ENCODE results near the gene LAMB1.

LAMB1 gene

GRCh38 chr7:108026116-108026515, 23.2 kb upstream of the LAMB1 start:
- no peak for ATAC-seq (ENCODE audit: low read depth)
- Histone ChIP-seq H3K4me3 (ENCODE audit: severe bottlenecking) (no peak overlapping the region), H3K4me1 (ENCODE audit: insufficient read depth, poor library complexity, severe bottlenecking) (peaks cover 10% of the 10 kb centered on the region), H3K27ac (ENCODE audit: poor library complexity, severe bottlenecking) (no peak overlapping the region), H3K36me3 (ENCODE audit: low read depth) (no peaks in the 10 kb centered on the region), H3K27me3 (ENCODE audit: insufficient read depth, poor library complexity, severe bottlenecking) (no peaks in the 10 kb centered on the region), H3K9me3 (ENCODE audit: severe bottlenecking) (peaks cover 4% of the 10 kb centered on the region)
- DNase-seq (ENCODE audit: low spot score) = no peak
- TF ChIP-seq CTCF (IDR thresholded peaks at IDR 0.05; ENCODE audit: poor library complexity, severe bottlenecking) = no peak

- DNase-seq (ENCODE audit: low spot score) (no peak), ATAC-seq (ENCODE audit: low read depth) (no peak)
- peaks cover 4% of the 10 kb centered on the region for H3K9me3 ChIP-seq (ENCODE audit: severe bottlenecking)
- H3K4me1 ChIP-seq (ENCODE audit: insufficient read depth, poor library complexity, severe bottlenecking) = peaks cover 4% of the 10 kb centered on the region
- H3K27me3 ChIP-seq (ENCODE audit: insufficient read depth, poor library complexity, severe bottlenecking) = no peaks in the 10 kb centered on the region
- no peak overlapping the region for H3K4me3 ChIP-seq (ENCODE audit: severe bottlenecking)
- H3K27ac ChIP-seq (ENCODE audit: poor library complexity, severe bottlenecking) = no peak overlapping the region
- no peak for TF ChIP-seq CTCF (IDR thresholded peaks at IDR 0.05; ENCODE audit: poor library complexity, severe bottlenecking)
- H3K36me3 ChIP-seq (ENCODE audit: low read depth) = no peaks in the 10 kb centered on the region
Observed at GRCh38 chr7:108024538-108024937, 21.6 kb upstream of the LAMB1 start.

- H3K27me3 ChIP-seq (ENCODE audit: insufficient read depth, poor library complexity, severe bottlenecking) = no peaks in the 10 kb centered on the region
- no peak for ATAC-seq (ENCODE audit: low read depth)
- no peaks in the 10 kb centered on the region for H3K36me3 ChIP-seq (ENCODE audit: low read depth)
- H3K27ac ChIP-seq (ENCODE audit: poor library complexity, severe bottlenecking) = no peak overlapping the region
- no peak overlapping the region for H3K4me3 ChIP-seq (ENCODE audit: severe bottlenecking)
- TF ChIP-seq CTCF (IDR thresholded peaks at IDR 0.05; ENCODE audit: poor library complexity, severe bottlenecking) = no peak
- DNase-seq (ENCODE audit: low spot score) = no peak
- H3K4me1 ChIP-seq (ENCODE audit: insufficient read depth, poor library complexity, severe bottlenecking) = peaks cover 27% of the 10 kb centered on the region
- H3K9me3 ChIP-seq (ENCODE audit: severe bottlenecking) = peaks cover 4% of the 10 kb centered on the region
Observed at GRCh38 chr7:108020585-108020984, 17.6 kb upstream of the LAMB1 start.

- TF ChIP-seq CTCF (IDR thresholded peaks at IDR 0.05; ENCODE audit: poor library complexity, severe bottlenecking) = no peak
- ATAC-seq (ENCODE audit: low read depth) (no peak), DNase-seq (ENCODE audit: low spot score) (no peak)
- Histone ChIP-seq H3K9me3 (ENCODE audit: severe bottlenecking) (peaks cover 4% of the 10 kb centered on the region), H3K36me3 (ENCODE audit: low read depth) (no peaks in the 10 kb centered on the region), H3K27me3 (ENCODE audit: insufficient read depth, poor library complexity, severe bottlenecking) (no peaks in the 10 kb centered on the region), H3K4me1 (ENCODE audit: insufficient read depth, poor library complexity, severe bottlenecking) (peaks cover 42% of the 10 kb centered on the region), H3K4me3 (ENCODE audit: severe bottlenecking) (no peak overlapping the region), H3K27ac (ENCODE audit: poor library complexity, severe bottlenecking) (no peak overlapping the region)
Observed at GRCh38 chr7:108018668-108019067, 15.7 kb upstream of the LAMB1 start.

- peaks cover 4% of the 10 kb centered on the region for H3K9me3 ChIP-seq (ENCODE audit: severe bottlenecking)
- H3K4me3 ChIP-seq (ENCODE audit: severe bottlenecking) = no peak overlapping the region
- no peak for TF ChIP-seq CTCF (IDR thresholded peaks at IDR 0.05; ENCODE audit: poor library complexity, severe bottlenecking)
- peaks cover 42% of the 10 kb centered on the region for H3K4me1 ChIP-seq (ENCODE audit: insufficient read depth, poor library complexity, severe bottlenecking)
- H3K27ac ChIP-seq (ENCODE audit: poor library complexity, severe bottlenecking) = peak overlapping the region; percentile 77
- DNase-seq (ENCODE audit: low spot score) (no peak), ATAC-seq (ENCODE audit: low read depth) (no peak)
- no peaks in the 10 kb centered on the region for H3K27me3 ChIP-seq (ENCODE audit: insufficient read depth, poor library complexity, severe bottlenecking)
- H3K36me3 ChIP-seq (ENCODE audit: low read depth) = no peaks in the 10 kb centered on the region
Observed at GRCh38 chr7:108017776-108018151, 14.8 kb upstream of the LAMB1 start.

Measured in RWPE2 (cell line).